SK-N-SH (cell line): ENCODE results near the gene USP48. TPM values are rescaled to one million over a fixed set of nuclear protein-coding genes. Genes with fewer than 3 reads are reported as not detected.

ENCODE experiments used
- CTCF ChIA-PET: fragments of 300-600, 350-600 bp; formaldehyde crosslinking; extraction: SDS; loops from one replicate; lab custom pipeline; 2021; lab: Yijun Ruan, JAX
- POLR2A ChIA-PET: fragments of 350-600 bp; sonication (Branson Sonifier 250); formaldehyde crosslinking; extraction: SDS; loops from one replicate; lab custom pipeline; 2020; ENCODE audit warnings: antibody characterized with exemption, inconsistent platforms; lab: Yijun Ruan, JAX
- DNase-seq: peaks from one replicate; pipeline ENCODE4 v3.0.0; 2012
- H2AFZ ChIP-seq: fragments of 200-600 bp; sonication (generic); 2 replicates; pipeline ENCODE4 v1.8.1; 2016; ENCODE audit warnings: antibody characterized with exemption, mild to moderate bottlenecking, low read depth
- H3F3A ChIP-seq: fragments of 200-600 bp; sonication (generic); replicated peaks from 2 replicates; pipeline ENCODE3; 2016; ENCODE audit warnings: antibody characterized with exemption, mild to moderate bottlenecking; ENCODE audit not compliant: insufficient read depth
- H3K27ac ChIP-seq, 2 experiments: fragments of 200-500 bp in 1 of 2; fragments of 200-600 bp in 1 of 2; sonication (Bioruptor generic) in 1 of 2; sonication (generic), shearing (Covaris generic) in 1 of 2; 2 replicates each; pipeline versions ENCODE4 v1.5.1 to v1.6.1; 2014 to 2016; ENCODE audit warnings: low read depth in 2 of 2, inconsistent platforms in 1 of 2, low read length in 1 of 2, mild to moderate bottlenecking in 1 of 2, mixed read lengths in 1 of 2
- H3K27me3 ChIP-seq: fragments of 200-600 bp; sonication (generic), shearing (Covaris generic); 2 replicates; pipeline ENCODE4 v1.6.1; 2016; ENCODE audit warnings: mixed run types; ENCODE audit not compliant: insufficient read depth
- H3K36me3 ChIP-seq, 2 experiments: fragments of 200-500 bp in 1 of 2; fragments of 200-600 bp in 1 of 2; sonication (Bioruptor generic) in 1 of 2; sonication (generic) in 1 of 2; replicated peaks in 1 of 2; 2 replicates each; pipeline versions ENCODE3 to v1.5.1; 2014 to 2016; ENCODE audit warnings: low read length in 1 of 2, mild to moderate bottlenecking in 1 of 2; ENCODE audit not compliant: insufficient read depth in 2 of 2, control insufficient read depth in 1 of 2
- H3K4me1 ChIP-seq, 2 experiments: fragments of 200-500 bp in 1 of 2; fragments of 200-600 bp in 1 of 2; sonication (Bioruptor generic) in 1 of 2; sonication (generic), shearing (Covaris generic) in 1 of 2; 2 replicates each; pipeline versions ENCODE4 v1.5.1 to v1.6.1; 2014 to 2016; ENCODE audit warnings: low read depth in 1 of 2, low read length in 1 of 2, mixed run types in 1 of 2; ENCODE audit not compliant: insufficient read depth in 2 of 2, control insufficient read depth in 1 of 2
- H3K4me2 ChIP-seq: fragments of 200-600 bp; sonication (generic), shearing (Covaris generic); 2 replicates; pipeline ENCODE4 v1.6.1; 2017; ENCODE audit warnings: mixed run types
- H3K4me3 ChIP-seq, 2 experiments: fragments of 200-500 bp in 1 of 2; fragments of 200-600 bp in 1 of 2; sonication (Bioruptor generic) in 1 of 2; sonication (generic), shearing (Covaris generic) in 1 of 2; 2 replicates each; pipeline versions ENCODE4 v1.5.1 to v1.8.1; 2014 to 2016; ENCODE audit warnings: low read depth in 2 of 2, inconsistent platforms in 1 of 2, low read length in 1 of 2, mild to moderate bottlenecking in 1 of 2, mixed read lengths in 1 of 2, moderate library complexity in 1 of 2
- H3K79me2 ChIP-seq: fragments of 200-600 bp; sonication (generic); 2 replicates; pipeline ENCODE4 v1.8.1; 2017; ENCODE audit warnings: mild to moderate bottlenecking; ENCODE audit not compliant: insufficient read depth
- H3K9ac ChIP-seq: fragments of 200-600 bp; sonication (generic); 2 replicates; pipeline ENCODE4 v1.6.1; 2017; ENCODE audit warnings: mixed run types
- H3K9me2 ChIP-seq: fragments of 200-600 bp; sonication (generic); 2 replicates; pipeline ENCODE4 v1.6.1; 2017; ENCODE audit warnings: mixed run types
- H3K9me3 ChIP-seq: fragments of 200-600 bp; sonication (generic); 2 replicates; pipeline ENCODE4 v1.6.1; 2017; ENCODE audit warnings: mixed run types, mild to moderate bottlenecking, moderate library complexity
- H4K20me1 ChIP-seq: fragments of 200-600 bp; sonication (generic); 2 replicates; pipeline ENCODE4 v1.6.1; 2017; ENCODE audit warnings: mild to moderate bottlenecking, mixed run types; ENCODE audit not compliant: insufficient read depth
- CTCF ChIP-seq: fragments of 200-600 bp; sonication (generic); IDR thresholded peaks from 2 replicates; pipeline ENCODE4 v1.6.1; 2017; ENCODE audit warnings: antibody characterized with exemption, mild to moderate bottlenecking, moderate library complexity
- EP300 ChIP-seq, 2 experiments: IDR thresholded peaks; 2 replicates each; pipeline versions ENCODE4 v1.4.0 to v1.6.1; 2012; ENCODE audit warnings: borderline replicate concordance in 1 of 2, low read depth in 1 of 2, low read length in 1 of 2
- FOXJ3 ChIP-seq: sonication (generic); formaldehyde crosslinking; IDR thresholded peaks from 2 replicates; pipeline ENCODE4 v1.5.1; 2020; ENCODE audit warnings: mild to moderate bottlenecking, missing genetic modification reagents
- FOXM1 ChIP-seq: IDR thresholded peaks from 2 replicates; pipeline ENCODE4 v1.4.0; 2012; ENCODE audit warnings: low read depth, mild to moderate bottlenecking
- JUND ChIP-seq: IDR thresholded peaks from 2 replicates; pipeline ENCODE4 v1.4.0; 2012
- MXI1 ChIP-seq: IDR thresholded peaks from 2 replicates; pipeline ENCODE4 v1.6.1; 2012; ENCODE audit warnings: mild to moderate bottlenecking, low read depth, low read length, improper control_type of control experiment
- NRF1 ChIP-seq: IDR thresholded peaks from 2 replicates; pipeline ENCODE4 v1.6.1; 2012; ENCODE audit warnings: low read depth, mild to moderate bottlenecking, low read length
- POLR2AphosphoS5 ChIP-seq: IDR thresholded peaks from 2 replicates; pipeline ENCODE4 v1.6.1; 2012; ENCODE audit warnings: low read depth, low read length
- RAD21 ChIP-seq: IDR thresholded peaks from 2 replicates; pipeline ENCODE4 v1.6.1; 2012; ENCODE audit warnings: mild to moderate bottlenecking, low read length
- RCOR1 ChIP-seq: fragments of 150-350 bp; IDR thresholded peaks from 2 replicates; pipeline ENCODE4 v1.6.1; 2017; ENCODE audit warnings: antibody characterized with exemption, low read length
- SMC3 ChIP-seq: IDR thresholded peaks from 2 replicates; pipeline ENCODE4 v1.6.1; 2012; ENCODE audit warnings: low read depth, low read length, improper control_type of control experiment
- TCF12 ChIP-seq: IDR thresholded peaks from 2 replicates; pipeline ENCODE4 v1.4.0; 2012
- TEAD4 ChIP-seq: IDR thresholded peaks from 2 replicates; pipeline ENCODE4 v1.4.0; 2012; ENCODE audit warnings: mild to moderate bottlenecking, borderline replicate concordance; ENCODE audit not compliant: insufficient read depth
- USF1 ChIP-seq: IDR thresholded peaks from 2 replicates; pipeline ENCODE4 v1.4.0; 2012; ENCODE audit warnings: low read depth, borderline replicate concordance
- YY1 ChIP-seq: IDR thresholded peaks from 2 replicates; pipeline ENCODE4 v1.4.0; 2012; ENCODE audit warnings: low read depth, mild to moderate bottlenecking
- WGBS: methylation state at CpG from one replicate; pipeline ENCODE4 v1.1.6; 2017; ENCODE audit warnings: low lambda C conversion rate; 5-methylcytosine and 5-hydroxymethylcytosine counted together
- polyA plus RNA-seq, 3 experiments: library from polyadenylated mRNA; depleted of rRNA; stranded (reverse); fragments of >200 nt; gene quantifications; 2 replicates each; pipeline ENCODE4 v1.2.3, GENCODE V29; 2012
- TF ChIP-seq, protein P1 (sequence below): fragments of 150-350 bp; IDR thresholded peaks from 2 replicates; pipeline ENCODE4 v1.6.1; 2017; ENCODE audit warnings: antibody characterized with exemption, low read length, low read depth, borderline replicate concordance

Gene USP48
- polyA plus RNA-seq, 1 of the 3 experiments (the other 2 are of a cell fraction), result 13.6 TPM

GRCh38 chr1:21823206-21823979 is 40.4 kb upstream of the USP48 start:
- no peak overlapping the region for H3K4me3 ChIP-seq
- TF ChIP-seq JUND (no peak), MXI1 (no peak), USF1 (no peak), YY1 (no peak), TCF12 (no peak), TEAD4 (no peak), CTCF (no peak), RCOR1 (no peak), NRF1 (no peak), SMC3 (no peak), FOXM1 (no peak), EP300 (IDR thresholded peaks at IDR 0.05; ENCODE audit: borderline replicate concordance in 1 of 2, low read depth in 1 of 2, low read length in 1 of 2) (no peak), RAD21 (no peak), POLR2AphosphoS5 (no peak), FOXJ3 (no peak)
- TF ChIP-seq, protein P1, sequence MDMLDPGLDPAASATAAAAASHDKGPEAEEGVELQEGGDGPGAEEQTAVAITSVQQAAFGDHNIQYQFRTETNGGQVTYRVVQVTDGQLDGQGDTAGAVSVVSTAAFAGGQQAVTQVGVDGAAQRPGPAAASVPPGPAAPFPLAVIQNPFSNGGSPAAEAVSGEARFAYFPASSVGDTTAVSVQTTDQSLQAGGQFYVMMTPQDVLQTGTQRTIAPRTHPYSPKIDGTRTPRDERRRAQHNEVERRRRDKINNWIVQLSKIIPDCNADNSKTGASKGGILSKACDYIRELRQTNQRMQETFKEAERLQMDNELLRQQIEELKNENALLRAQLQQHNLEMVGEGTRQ, result no peak
- TF ChIP-seq, all 33 proteins: peak for 0
- H3K79me2 ChIP-seq, result no peaks in the 10 kb centered on the region
- no peaks in the 10 kb centered on the region for H3K27me3 ChIP-seq
- H2AFZ ChIP-seq, result no peak overlapping the region
- WGBS, result 96% methylated on average over 38 of the region's 44 CpGs
- H3K9ac ChIP-seq, result no peak overlapping the region
- H4K20me1 ChIP-seq, result no peaks in the 10 kb centered on the region
- H3K9me3 ChIP-seq, result no peaks in the 10 kb centered on the region
- no peaks in the 10 kb centered on the region for H3K9me2 ChIP-seq
- no peaks in the 10 kb centered on the region for H3K4me1 ChIP-seq
- DNase-seq, result peak; percentile 19
- H3F3A ChIP-seq, result peaks cover 2% of the 10 kb centered on the region
- POLR2A ChIA-PET, result no interaction called here
- peaks cover 14 to 32% of the 10 kb centered on the region in 2 experiments for H3K36me3 ChIP-seq
- CTCF ChIA-PET, result interaction anchor here (1.4 kb wide), 1 partner anchor 9 kb away, joined by 5 read pairs; no protein-coding TSS in a partner anchor
- H3K4me2 ChIP-seq, result no peak overlapping the region
- no peak overlapping the region for H3K27ac ChIP-seq
